NCI-H226 (cell line): ENCODE measurements around the gene GOLGA8S.
"Not testable (repeated sequence)": the region's sequence is repeated elsewhere in the genome, so short reads cannot be mapped to it uniquely, and the experiment has no call there.

Source experiments
- DNase-seq: peaks from one replicate; pipeline ENCODE4 v3.0.0-alpha.2; 2015

Gene GOLGA8S

GRCh38 chr15:23354448-23354847, at the start of gene GOLGA8S:
Gene GOLGA8S (plus strand): TSS chr15:23354748. CDS start chr15:23354810, 62 bp downstream.
- not testable (repeated sequence) for DNase-seq

GRCh38 chr15:23304805-23305204, 49.7 kb upstream of the GOLGA8S start:
- not testable (repeated sequence) for DNase-seq

- not testable (repeated sequence) for DNase-seq
Observed at GRCh38 chr15:23305921-23306320, 48.6 kb upstream of the GOLGA8S start.

GRCh38 chr15:23311233-23311632, 43.3 kb upstream of the GOLGA8S start:
- DNase-seq: not testable (repeated sequence)

GRCh38 chr15:23334096-23334495, 20.5 kb upstream of the GOLGA8S start, which contains the start of gene GOLGA6L26:
Gene GOLGA6L26 (minus strand): TSS chr15:23334196. CDS start chr15:23334135, 61 bp downstream.
- not testable (repeated sequence) for DNase-seq

GRCh38 chr15:23362622-23363021, 8.1 kb downstream of the GOLGA8S start:
- not testable (repeated sequence) for DNase-seq

GRCh38 chr15:23364261-23364660, 9.7 kb downstream of the GOLGA8S start:
- not testable (repeated sequence) for DNase-seq

GRCh38 chr15:23370578-23370977, 16.0 kb downstream of the GOLGA8S start:
- no peak for DNase-seq

GRCh38 chr15:23371134-23371533, 16.6 kb downstream of the GOLGA8S start:
- not testable (repeated sequence) for DNase-seq

GRCh38 chr15:23371868-23372267, 17.3 kb downstream of the GOLGA8S start:
- DNase-seq: not testable (repeated sequence)

- DNase-seq: no peak
Observed at GRCh38 chr15:23372284-23372683, 17.7 kb downstream of the GOLGA8S start.

GRCh38 chr15:23372891-23373600, 18.5 kb downstream of the GOLGA8S start:
- DNase-seq: not testable (repeated sequence)

GRCh38 chr15:23374226-23374625, 19.7 kb downstream of the GOLGA8S start:
- DNase-seq: not testable (repeated sequence)

- not testable (repeated sequence) for DNase-seq
Observed at GRCh38 chr15:23378946-23379345, 24.4 kb downstream of the GOLGA8S start.

- DNase-seq: not testable (repeated sequence)
Observed at GRCh38 chr15:23380700-23381099, 26.2 kb downstream of the GOLGA8S start.

GRCh38 chr15:23381192-23381591, 26.6 kb downstream of the GOLGA8S start:
- not testable (repeated sequence) for DNase-seq

- no peak for DNase-seq
Observed at GRCh38 chr15:23384371-23384770, 29.8 kb downstream of the GOLGA8S start.

GRCh38 chr15:23385886-23386430, 31.4 kb downstream of the GOLGA8S start:
- no peak for DNase-seq

GRCh38 chr15:23387621-23388190, 33.2 kb downstream of the GOLGA8S start:
- no peak for DNase-seq

GRCh38 chr15:23395030-23395692, 40.6 kb downstream of the GOLGA8S start:
- DNase-seq: no peak

GRCh38 chr15:23395832-23396231, 41.3 kb downstream of the GOLGA8S start:
- no peak for DNase-seq

- no peak for DNase-seq
Observed at GRCh38 chr15:23397779-23398178, 43.2 kb downstream of the GOLGA8S start.

- DNase-seq: not testable (repeated sequence)
Observed at GRCh38 chr15:23398357-23398756, 43.8 kb downstream of the GOLGA8S start.
